Amniotic epithelial cell (primary cell): ENCODE measurements around the gene ADRA2C.

Experiments used
- DNase-seq: peaks from one replicate; pipeline ENCODE4 v3.0.0-alpha.2; 2010; ENCODE audit warnings: low read depth

ADRA2C gene

GRCh38 chr4:3797831-3798790 lies 31.9 kb downstream of the ADRA2C start:
- no peak for DNase-seq

DNA sequence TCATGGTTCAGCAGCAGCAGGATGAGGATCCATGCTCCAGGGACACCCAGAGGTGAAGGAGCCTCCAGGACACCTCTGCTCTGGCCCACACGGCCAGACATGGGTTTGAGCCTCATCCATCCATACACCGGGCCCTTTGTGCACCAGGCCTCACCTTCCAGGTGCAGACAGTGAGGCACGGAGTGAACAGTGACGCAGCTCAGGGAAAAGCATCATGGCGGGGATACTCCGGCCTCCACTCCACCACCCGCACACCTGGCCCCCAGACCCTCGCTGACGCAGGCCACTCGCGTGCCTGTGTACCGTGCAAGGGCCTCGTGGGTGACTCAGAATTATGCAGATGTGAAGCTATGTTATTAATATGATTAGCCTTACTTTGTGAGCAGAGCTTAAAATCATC lies 33.3 kb downstream of the ADRA2C start:
- DNase-seq = no peak

DNA sequence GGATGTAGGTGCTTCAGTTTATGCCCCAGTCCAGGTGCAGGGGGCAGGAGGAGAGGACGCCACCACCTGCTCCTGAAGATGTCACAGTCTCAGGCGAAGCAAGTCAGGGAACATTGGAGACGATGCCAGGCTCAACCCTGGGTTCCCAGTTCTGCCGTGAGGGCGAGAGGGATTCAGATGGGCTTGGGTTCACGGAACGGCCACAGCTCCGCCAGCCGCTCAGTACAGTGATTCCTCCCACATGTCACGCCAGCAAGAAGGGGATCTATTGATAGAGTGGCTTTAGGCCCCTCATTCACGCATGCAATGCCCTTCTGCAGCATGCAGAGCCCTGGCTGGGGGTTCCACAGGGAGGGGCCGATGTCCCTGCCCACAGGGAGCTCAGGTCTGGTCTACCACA lies 34.2 kb downstream of the ADRA2C start:
- DNase-seq = no peak

- DNase-seq = no peak
Measured at GRCh38 chr4:3801521-3801920, 35.3 kb downstream of the ADRA2C start.

DNA sequence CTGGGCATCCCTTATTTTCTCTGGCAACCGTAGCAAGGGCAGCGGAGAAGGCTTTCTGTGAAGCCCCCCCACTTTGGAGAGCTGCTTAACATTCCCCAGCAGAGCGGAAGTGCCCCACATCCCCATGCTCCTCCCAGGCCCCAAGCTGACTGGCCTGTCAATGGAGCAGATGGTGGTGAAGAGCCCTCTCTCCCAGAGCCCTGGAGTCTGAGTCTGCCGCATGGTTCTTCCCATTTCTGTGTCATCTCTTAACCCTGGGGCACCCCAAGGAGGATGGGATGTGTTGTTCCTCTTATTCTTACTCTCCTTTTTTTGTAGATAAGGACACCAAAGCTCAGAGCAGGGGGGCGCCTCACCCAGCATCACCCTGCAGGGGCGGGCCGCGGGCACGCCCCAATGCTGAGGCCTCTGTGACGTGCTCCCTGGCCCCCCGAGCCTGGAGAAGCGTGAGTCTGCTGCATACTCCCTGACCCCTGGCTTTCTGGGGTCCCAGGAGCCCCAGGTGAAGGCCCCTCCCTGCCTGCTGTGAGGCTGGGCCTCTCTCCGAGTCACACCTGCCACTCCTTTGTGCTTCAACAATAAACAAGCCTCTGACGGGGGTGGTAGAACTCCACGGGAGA lies 35.9 kb downstream of the ADRA2C start:
- DNase-seq = no peak

GRCh38 chr4:3802571-3803474 lies 36.6 kb downstream of the ADRA2C start:
- DNase-seq = no peak

- no peak for DNase-seq
Measured at GRCh38 chr4:3803475-3803847, 37.3 kb downstream of the ADRA2C start.

DNA sequence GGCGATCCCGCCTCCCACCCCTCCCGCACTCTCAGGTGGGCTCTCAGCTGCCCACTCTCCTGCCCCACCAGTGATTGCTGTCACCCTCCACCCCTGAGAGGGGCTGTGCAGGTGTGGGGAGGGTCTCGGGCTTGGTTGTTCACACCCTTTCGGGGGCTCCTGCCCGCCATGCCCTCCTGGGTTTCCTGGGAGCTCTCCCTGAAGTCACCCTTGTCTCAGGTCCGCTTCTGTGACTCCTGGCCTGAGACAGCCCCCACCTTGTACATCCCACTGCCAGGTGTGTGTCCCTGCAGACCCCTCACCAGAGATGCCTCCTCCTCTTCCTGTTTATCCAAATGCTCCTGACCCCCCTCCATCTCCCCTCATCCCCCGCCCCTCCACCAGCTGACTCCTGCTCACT lies 37.8 kb downstream of the ADRA2C start:
- DNase-seq = no peak

- DNase-seq = no peak
Measured at GRCh38 chr4:3805026-3805425, 38.8 kb downstream of the ADRA2C start.

- DNase-seq = no peak
Measured at GRCh38 chr4:3805731-3806130, 39.5 kb downstream of the ADRA2C start.

DNA sequence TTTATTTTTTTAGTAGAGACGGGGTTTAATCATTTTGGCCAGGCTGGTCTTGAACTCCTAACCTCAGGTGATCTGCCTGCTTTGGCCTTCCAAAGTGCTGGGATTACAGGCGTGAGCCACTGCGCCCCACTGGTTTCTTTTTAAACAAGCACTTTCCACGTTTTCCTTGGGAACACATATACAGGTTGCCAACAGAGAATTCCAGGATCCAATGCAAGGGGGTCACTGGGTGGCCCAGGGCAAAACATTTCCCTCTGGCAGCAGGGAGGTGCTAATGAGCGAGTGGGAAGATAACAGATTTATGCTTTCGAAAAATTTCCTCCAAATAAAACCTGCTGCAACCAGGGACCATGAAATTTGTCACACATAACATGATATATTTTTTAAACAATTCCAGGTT lies 41.1 kb downstream of the ADRA2C start:
- DNase-seq = no peak

DNA sequence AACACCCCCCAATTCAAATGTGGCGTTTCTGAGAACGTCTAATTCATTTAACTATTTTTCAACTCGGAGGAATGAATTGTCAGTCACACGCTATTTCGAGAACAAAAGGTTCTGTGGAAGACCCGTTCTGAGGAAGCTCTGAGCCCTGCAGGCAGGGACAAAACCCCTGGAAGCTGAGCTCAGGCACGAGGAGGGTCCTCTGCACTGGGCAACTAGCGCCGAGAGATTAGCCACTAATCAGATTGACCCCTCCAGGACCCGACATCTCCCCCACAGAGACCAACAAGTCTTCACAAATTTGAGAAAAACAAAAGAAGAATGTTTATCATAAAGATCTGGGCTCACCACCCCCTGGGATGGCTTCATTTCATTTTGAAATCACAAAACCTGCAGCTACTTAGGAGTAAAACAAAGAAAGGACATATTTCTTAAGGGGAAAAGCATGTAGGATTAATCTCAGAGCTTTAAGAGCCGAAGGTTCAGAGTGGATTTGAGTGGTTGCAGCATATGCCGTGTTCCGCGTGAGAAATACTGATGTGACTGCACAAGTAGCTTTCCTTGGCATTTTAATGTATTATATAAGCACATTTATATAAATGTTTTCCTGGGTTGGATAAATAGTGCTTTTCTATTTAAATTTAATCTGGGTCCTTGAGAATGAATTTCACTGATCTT lies 41.8 kb downstream of the ADRA2C start:
- DNase-seq = no peak

- no peak for DNase-seq
Measured at GRCh38 chr4:3808597-3808996, 42.4 kb downstream of the ADRA2C start.

DNA sequence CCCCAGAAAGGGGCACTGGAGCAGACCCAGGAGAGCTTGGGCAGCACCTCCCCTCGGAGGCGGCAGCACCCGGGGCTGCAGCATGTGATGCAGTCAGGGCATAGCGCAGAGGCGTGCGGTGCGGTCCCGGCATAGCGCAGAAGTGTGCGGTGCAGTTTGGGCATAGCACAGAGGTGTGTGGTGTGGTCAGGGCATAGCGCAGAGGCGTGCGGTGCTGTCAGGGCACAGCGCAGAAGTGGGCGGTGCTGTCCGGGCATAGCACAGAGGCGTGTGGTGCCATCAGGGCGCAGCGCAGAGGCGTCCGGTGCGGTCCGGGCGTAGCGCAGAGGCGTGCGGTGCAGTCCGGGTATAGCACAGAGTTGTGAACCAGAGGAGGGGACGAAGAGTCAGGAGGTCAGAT lies 42.8 kb downstream of the ADRA2C start:
- no peak for DNase-seq

GRCh38 chr4:3809451-3810110 lies 43.4 kb downstream of the ADRA2C start:
- DNase-seq = no peak

GRCh38 chr4:3810111-3810680 lies 44.0 kb downstream of the ADRA2C start:
- no peak for DNase-seq

GRCh38 chr4:3810796-3811485 lies 44.8 kb downstream of the ADRA2C start:
- DNase-seq = no peak

DNA sequence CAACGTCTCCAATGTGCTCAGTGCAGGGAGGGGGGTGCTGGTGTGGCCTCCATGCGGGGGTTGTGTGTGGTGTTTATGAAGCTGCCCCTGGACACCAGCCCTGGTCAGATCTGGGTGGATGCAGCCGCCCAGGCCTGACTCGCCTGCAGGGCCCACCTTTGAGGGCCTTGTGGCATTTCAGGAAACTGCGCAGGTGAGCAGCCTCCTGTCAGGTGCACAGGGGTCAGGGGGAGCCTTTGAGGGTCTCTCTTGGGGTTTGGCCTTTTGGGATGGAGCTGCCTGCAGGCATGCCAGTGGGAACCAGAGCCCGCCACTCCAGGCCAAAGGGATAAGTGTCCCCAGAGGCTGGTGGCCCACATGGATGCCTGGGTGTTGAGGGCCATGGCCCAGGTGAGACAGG lies 45.4 kb downstream of the ADRA2C start:
- no peak for DNase-seq

DNA sequence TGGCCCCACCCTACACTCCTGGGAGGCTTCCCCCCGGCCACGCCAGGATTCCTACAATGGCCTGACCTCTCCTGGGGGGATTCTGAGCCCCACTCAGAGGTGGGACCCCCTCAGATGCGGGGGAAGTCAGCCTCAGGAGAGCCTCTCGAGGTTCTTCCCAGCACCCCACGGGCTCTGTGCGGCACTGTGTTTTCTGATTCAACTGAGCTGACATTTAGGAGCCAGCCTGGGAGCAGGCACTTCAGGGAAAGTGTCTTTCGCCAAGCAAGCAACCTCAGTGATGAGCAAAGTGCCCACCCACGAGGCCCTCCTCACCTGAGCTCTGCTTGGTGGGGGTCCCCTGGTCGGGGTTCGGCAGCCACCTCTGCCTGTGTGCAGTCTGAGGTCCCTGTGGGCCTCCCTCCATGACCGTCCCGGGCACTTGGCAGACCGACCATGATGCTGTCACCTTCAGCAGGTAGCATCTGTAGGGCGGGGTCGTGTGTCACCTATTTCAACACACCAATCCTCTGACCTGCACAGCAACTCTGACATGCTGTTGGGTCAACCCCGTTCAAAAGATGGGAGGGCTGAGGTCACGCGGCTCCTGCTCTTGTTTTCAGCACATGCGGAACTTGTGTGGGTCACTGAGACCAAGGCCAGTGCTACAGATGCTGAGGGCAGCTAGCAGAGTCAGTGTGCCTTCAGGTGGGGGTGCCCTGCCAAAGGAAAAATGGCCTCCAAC lies 46.2 kb downstream of the ADRA2C start:
- DNase-seq = no peak
